Thyroid gland (tissue), 4 donors: ENCODE measurements around the gene C19orf12. TPM values are rescaled to one million over a fixed set of nuclear protein-coding genes. Genes with fewer than 3 reads are reported as not detected.

ENCODE experiments used
- DNase-seq, 2 donors: peaks; one replicate each; pipeline ENCODE4 v3.0.0-alpha.2; 2019
- H3K27ac ChIP-seq, 3 donors: fragments of 200-600 bp; sonication (generic); 1 replicate in 2 of 3; 2 replicates in 1 of 3; pipeline ENCODE4 v1.5.1; 2016 to 2019; ENCODE audit warnings: mild to moderate bottlenecking in 1 of 3, moderate library complexity in 1 of 3
- H3K27me3 ChIP-seq: fragments of 200-600 bp; sonication (generic); one replicate; pipeline ENCODE4 v1.5.1; 2019
- H3K36me3 ChIP-seq, 2 donors: fragments of 200-600 bp; sonication (generic); one replicate each; pipeline ENCODE4 v1.5.1; 2016 to 2019
- H3K4me1 ChIP-seq, 2 donors: fragments of 200-600 bp; sonication (generic); one replicate each; pipeline ENCODE4 v1.5.1; 2017 to 2019
- H3K4me3 ChIP-seq, 3 donors: fragments of 200-600 bp; sonication (generic); replicated peaks in 1 of 3; 1 replicate in 2 of 3; 2 replicates in 1 of 3; pipeline ENCODE4 v1.5.1; 2016; ENCODE audit warnings: mild to moderate bottlenecking in 1 of 3
- H3K9me3 ChIP-seq: fragments of 200-600 bp; sonication (generic); one replicate; pipeline ENCODE4 v1.5.1; 2017
- POLR2A ChIP-seq, 2 donors: fragments of 450-650 bp; IDR thresholded peaks; one replicate each; pipeline ENCODE4 v1.6.1; 2017; ENCODE audit warnings: antibody characterized with exemption in 2 of 2, mild to moderate bottlenecking in 2 of 2, moderate library complexity in 1 of 2
- WGBS, 2 donors: methylation state at CpG; one replicate each; pipeline ENCODE4 v1.1.5; 2017; 5-methylcytosine and 5-hydroxymethylcytosine counted together
- intact Hi-C: fragments of 100-400 bp; cut with DNase I; formaldehyde crosslinking; loops from one replicate; pipeline ENCODE4 v1.15.1; 2023
- total RNA-seq, 4 donors: library from RNA; depleted of rRNA; stranded (reverse); fragments of >200 nt; gene quantifications; one replicate each; pipeline ENCODE4 v1.2.3, GENCODE V29; 2016
- TF ChIP-seq, protein P1 (sequence below), 6 experiments: fragments of 200-600 bp in 3 of 6; fragments of 450-650 bp in 3 of 6; sonication (generic) in 3 of 6; IDR thresholded peaks; one replicate each; pipeline ENCODE4 v1.5.1; 2016 to 2019; ENCODE audit warnings: antibody characterized with exemption in 6 of 6, mild to moderate bottlenecking in 2 of 6, inconsistent platforms in 1 of 6, moderate library complexity in 1 of 6

C19orf12 gene
- total RNA-seq, 4 donors from 2014 or later: 24.4 to 34.0 (median 31.9) TPM

DNA sequence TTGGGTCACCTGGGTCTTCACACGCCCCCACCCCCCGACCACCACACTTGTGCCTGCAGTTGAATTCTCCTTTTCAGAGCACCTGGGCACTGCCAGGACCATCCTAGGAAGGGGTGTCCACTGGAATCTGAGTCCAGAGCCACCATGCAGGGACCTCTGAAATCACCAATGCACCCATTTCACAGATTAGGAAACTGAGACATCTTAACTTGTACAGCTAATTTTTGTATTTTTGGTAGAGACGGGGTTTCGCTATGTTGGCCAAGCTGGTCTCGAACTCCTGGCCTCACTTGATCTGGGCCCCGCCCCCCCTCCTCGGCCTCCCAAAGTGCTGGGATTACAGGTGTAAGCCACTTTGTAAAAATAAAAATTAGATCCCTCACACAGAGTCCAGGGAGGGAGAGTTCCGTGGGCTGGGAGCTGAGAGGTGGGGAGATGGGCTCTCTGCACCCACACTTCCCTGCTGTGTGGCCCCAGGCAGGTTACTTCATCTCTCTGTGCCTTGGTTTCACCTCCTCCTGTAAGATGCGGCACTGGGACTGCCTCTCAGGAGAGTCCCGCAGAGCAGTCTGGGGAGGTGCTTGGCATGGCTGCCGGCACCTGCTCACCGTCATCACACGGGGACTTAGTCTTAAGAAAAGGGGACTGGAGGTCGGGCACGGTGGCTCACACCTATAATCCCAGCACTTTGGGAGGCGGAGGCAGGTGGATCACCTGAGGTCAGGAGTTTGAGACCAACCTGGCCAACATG lies 45.9 kb upstream of the C19orf12 start:
- no peaks in the 10 kb centered on the region for H3K36me3 ChIP-seq
- H3K4me1 ChIP-seq: no peaks in the 10 kb centered on the region
- H3K9me3 ChIP-seq: no peaks in the 10 kb centered on the region
- 91 to 94% methylated on average over 12 to 16 of the region's 16 CpGs for WGBS, 2 donors
- no peak for DNase-seq
- intact Hi-C loops: no loop called here
- H3K4me3 ChIP-seq: no peak overlapping the region
- TF ChIP-seq POLR2A (IDR thresholded peaks at IDR 0.05): no peak
- TF ChIP-seq, protein P1, sequence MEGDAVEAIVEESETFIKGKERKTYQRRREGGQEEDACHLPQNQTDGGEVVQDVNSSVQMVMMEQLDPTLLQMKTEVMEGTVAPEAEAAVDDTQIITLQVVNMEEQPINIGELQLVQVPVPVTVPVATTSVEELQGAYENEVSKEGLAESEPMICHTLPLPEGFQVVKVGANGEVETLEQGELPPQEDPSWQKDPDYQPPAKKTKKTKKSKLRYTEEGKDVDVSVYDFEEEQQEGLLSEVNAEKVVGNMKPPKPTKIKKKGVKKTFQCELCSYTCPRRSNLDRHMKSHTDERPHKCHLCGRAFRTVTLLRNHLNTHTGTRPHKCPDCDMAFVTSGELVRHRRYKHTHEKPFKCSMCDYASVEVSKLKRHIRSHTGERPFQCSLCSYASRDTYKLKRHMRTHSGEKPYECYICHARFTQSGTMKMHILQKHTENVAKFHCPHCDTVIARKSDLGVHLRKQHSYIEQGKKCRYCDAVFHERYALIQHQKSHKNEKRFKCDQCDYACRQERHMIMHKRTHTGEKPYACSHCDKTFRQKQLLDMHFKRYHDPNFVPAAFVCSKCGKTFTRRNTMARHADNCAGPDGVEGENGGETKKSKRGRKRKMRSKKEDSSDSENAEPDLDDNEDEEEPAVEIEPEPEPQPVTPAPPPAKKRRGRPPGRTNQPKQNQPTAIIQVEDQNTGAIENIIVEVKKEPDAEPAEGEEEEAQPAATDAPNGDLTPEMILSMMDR (IDR thresholded peaks at IDR 0.05): no peak
- no peak overlapping the region for H3K27ac ChIP-seq
- no peaks in the 10 kb centered on the region for H3K27me3 ChIP-seq

DNA sequence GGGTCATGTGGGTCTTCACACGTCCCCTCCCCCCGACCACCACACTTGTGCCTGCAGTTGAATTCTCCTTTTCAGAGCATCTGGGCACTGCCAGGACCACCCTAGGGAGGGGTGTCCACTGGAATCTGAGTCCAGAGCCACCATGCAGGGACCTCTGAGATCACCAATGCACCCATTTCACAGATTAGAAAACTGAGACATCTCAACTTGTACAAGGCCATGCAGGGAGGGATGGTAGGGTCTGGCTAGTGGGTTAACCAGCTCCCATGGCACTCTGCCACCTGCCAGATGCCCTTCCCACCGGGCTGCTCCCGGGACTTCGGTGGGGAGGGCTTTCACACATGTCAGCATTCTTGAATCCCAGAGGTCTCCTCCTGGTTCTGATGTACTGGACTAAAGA lies 44.3 kb upstream of the C19orf12 start:
- no peak overlapping the region for H3K27ac ChIP-seq
- 88 to 93% methylated on average over 5 of the region's 5 CpGs for WGBS, 2 donors
- no peaks in the 10 kb centered on the region for H3K4me1 ChIP-seq
- intact Hi-C loops: no loop called here
- TF ChIP-seq, protein P1 (IDR thresholded peaks at IDR 0.05): no peak
- TF ChIP-seq POLR2A (IDR thresholded peaks at IDR 0.05): no peak
- H3K27me3 ChIP-seq: no peaks in the 10 kb centered on the region
- DNase-seq: no peak
- H3K4me3 ChIP-seq: no peak overlapping the region
- no peaks in the 10 kb centered on the region for H3K9me3 ChIP-seq
- no peaks in the 10 kb centered on the region for H3K36me3 ChIP-seq

DNA sequence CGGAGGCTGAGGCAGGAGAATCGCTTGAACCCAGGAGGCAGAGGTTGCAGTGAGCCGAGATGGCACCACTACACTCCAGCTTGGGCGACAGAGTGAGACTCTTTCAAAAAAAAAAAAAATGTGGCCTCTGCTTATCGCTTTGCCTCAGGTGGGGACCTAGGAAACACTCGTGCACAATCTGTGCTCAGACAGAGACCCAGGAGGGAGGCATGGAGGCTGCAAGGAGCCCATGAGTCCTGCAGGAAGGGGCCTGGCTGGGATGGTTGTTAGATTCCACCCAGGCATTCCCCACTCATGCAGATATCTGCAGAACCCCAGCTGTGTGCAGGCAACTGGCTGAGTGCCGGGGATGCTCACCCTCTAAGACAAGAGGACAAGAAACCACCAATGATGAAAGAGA lies 43.8 kb upstream of the C19orf12 start:
- no peaks in the 10 kb centered on the region for H3K4me1 ChIP-seq
- H3K27ac ChIP-seq: no peak overlapping the region
- TF ChIP-seq, protein P1 (IDR thresholded peaks at IDR 0.05): no peak
- TF ChIP-seq POLR2A (IDR thresholded peaks at IDR 0.05): no peak
- 86 to 89% methylated on average over 7 of the region's 7 CpGs for WGBS, 2 donors
- H3K9me3 ChIP-seq: no peaks in the 10 kb centered on the region
- no peak for DNase-seq
- H3K4me3 ChIP-seq: no peak overlapping the region
- no peaks in the 10 kb centered on the region for H3K27me3 ChIP-seq
- intact Hi-C loops: no loop called here
- no peaks in the 10 kb centered on the region for H3K36me3 ChIP-seq

DNA sequence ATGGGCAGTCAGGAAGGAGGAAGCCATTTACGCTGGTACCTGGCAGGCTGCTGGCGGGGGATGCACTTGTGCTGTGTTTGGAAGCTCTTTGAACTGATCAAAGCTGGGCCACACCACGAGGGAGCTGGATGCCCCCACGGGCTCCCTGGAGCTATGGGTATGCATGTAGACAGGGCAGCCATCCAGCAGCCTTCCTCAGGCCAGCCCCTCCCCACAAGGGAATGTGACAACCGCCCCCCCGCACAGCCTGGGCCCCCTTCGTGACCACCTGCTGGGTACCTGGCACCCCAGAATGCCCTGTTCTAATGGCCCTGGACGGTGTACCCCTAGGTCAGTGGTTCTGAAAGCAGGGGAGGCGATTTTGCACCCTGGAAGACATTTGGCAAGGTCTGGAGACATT lies 42.5 kb upstream of the C19orf12 start:
- Histone ChIP-seq H3K4me3 (no peak overlapping the region), H3K9me3 (no peaks in the 10 kb centered on the region), H3K36me3 (no peaks in the 10 kb centered on the region), H3K27me3 (no peaks in the 10 kb centered on the region), H3K4me1 (no peaks in the 10 kb centered on the region), H3K27ac (no peak overlapping the region)
- DNase-seq: no peak
- WGBS, 2 donors: 84 to 90% methylated on average over 6 to 7 of the region's 9 CpGs
- intact Hi-C loops: no loop called here
- TF ChIP-seq, protein P1 (IDR thresholded peaks at IDR 0.05): no peak
- no peak for TF ChIP-seq POLR2A (IDR thresholded peaks at IDR 0.05)

DNA sequence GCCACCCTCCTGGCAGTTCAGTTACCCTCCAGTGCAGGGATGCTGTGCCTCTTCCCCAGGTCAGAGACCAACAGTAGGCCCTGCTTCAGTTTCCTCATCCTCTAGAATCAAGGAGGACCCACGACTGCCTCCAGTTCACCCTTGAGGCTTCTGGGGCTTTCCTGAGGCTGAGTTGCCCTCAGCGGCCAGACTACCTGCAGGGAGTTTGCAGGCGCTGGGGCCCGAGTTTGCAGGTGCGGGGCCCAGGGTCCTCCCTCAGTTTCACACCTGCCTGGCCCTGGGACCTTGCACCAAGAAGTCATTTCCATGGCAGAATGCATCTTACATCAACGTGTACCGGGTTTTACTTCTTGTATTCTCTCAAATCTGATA lies 38.9 kb upstream of the C19orf12 start:
- Histone ChIP-seq H3K27ac (no peak overlapping the region), H3K36me3 (no peaks in the 10 kb centered on the region), H3K9me3 (no peaks in the 10 kb centered on the region), H3K4me3 (no peak overlapping the region), H3K27me3 (no peaks in the 10 kb centered on the region), H3K4me1 (no peaks in the 10 kb centered on the region)
- TF ChIP-seq, protein P1 (IDR thresholded peaks at IDR 0.05): no peak
- no peak for TF ChIP-seq POLR2A (IDR thresholded peaks at IDR 0.05)
- intact Hi-C loops: no loop called here
- DNase-seq: no peak
- 78 to 79% methylated on average over 7 of the region's 7 CpGs for WGBS, 2 donors
